ENCODE data around the gene TPST1. TPM values are rescaled to one million over a fixed set of nuclear protein-coding genes. Genes with fewer than 3 reads are reported as not detected.
A peak's percentile ranks its signal among the peaks of the same experiment; 100 is the strongest.
"Not testable (repeated sequence)": the region's sequence is repeated elsewhere in the genome, so short reads cannot be mapped to it uniquely, and the experiment has no call there.

The TPST1 gene
- 29.0 TPM for total RNA-seq (2021; ENCODE audit: unreplicated experiment)
- polyA plus RNA-seq (2012; ENCODE audit: insufficient read length) = 20.5 TPM
- percentile 77 among the genes with signal in this experiment for Bru-seq, nascent RNA
- BruChase-seq, experiment 1, labeled RNA remaining after a 2-hour chase = percentile 72 among the genes with signal in this experiment
- percentile 70 among the genes with signal in this experiment for BruChase-seq, experiment 2, labeled RNA remaining after a 6-hour chase
- long read RNA-seq, transcript TPST1-201 (6 exons, 2,116 nt) = major isoform, 29 of 59 reads
- long read RNA-seq, partial matches to known transcripts = 13 of 59 reads
- long read RNA-seq, other reads (novel, unspliced or antisense) = 16 of 59 reads

- Histone ChIP-seq H3K4me1 (ENCODE audit: control insufficient read depth, insufficient read depth, low read length) (peaks cover 17% of the 10 kb centered on the region), H3K27ac (ENCODE audit: low read length) (peak within 1 kb of the TSS; percentile 78), H3K4me3 (ENCODE audit: low read depth in 2 of 2, low read length in 2 of 2) (peak within 1 kb of the TSS; percentile 57 to 80), H3K9me3 (ENCODE audit: control insufficient read depth, insufficient read depth, low read depth, low read length) (no peaks in the 10 kb centered on the region), H3K27me3 (ENCODE audit: control insufficient read depth, insufficient read depth, low read length) (no peaks in the 10 kb centered on the region), H3K36me3 (ENCODE audit: control insufficient read depth, insufficient read depth, low read length) (no peaks in the 10 kb centered on the region)
- no TSS peak for BruUV-seq (replicated peaks)
- ATAC-seq (peak; percentile 98), DNase-seq (ENCODE audit: low read depth, low spot score) (peak; percentile 69)
- TF ChIP-seq REST (IDR thresholded peaks at IDR 0.05; ENCODE audit: insufficient read depth in 1 of 2, low read depth in 2 of 2, low read length in 1 of 2) (no peak), SIN3A (IDR thresholded peaks at IDR 0.05; ENCODE audit: borderline replicate concordance, insufficient read depth, low read depth, low read length) (peak; percentile 84; the same call in 1 of the 2 replicates), CTCF (IDR thresholded peaks at IDR 0.05) (peak; percentile 82; the same call in 1 of the 2 replicates), POLR2AphosphoS5 (IDR thresholded peaks at IDR 0.05; ENCODE audit: low read depth, low read length) (peak; percentile 90), TCF7L2 (IDR thresholded peaks at IDR 0.05; ENCODE audit: low read depth, low read length) (no peak)
- intact Hi-C loops (cut with micrococcal nuclease; ENCODE audit: unreplicated experiment) (no loop called here), in situ Hi-C loops (cut with HindIII; ENCODE audit: low pct_unique_long_range_greater_than_20kb, low sequenced_read_pairs) (no loop called here)
- CTCF ChIA-PET = interaction anchor here (0.6 to 0.7 kb wide), 2 partner anchors 89 to 255 kb away, joined by 5 read pairs; no protein-coding TSS in a partner anchor
- POLR2A ChIA-PET = no interaction called here
Observed at GRCh38 chr7:66204822-66205740, at the start of gene TPST1. Gene TPST1, plus strand, starts transcription at chr7:66205334. Its CDS starts 35,092 bp downstream, at chr7:66240426.

- intact Hi-C loops (cut with micrococcal nuclease; ENCODE audit: unreplicated experiment); H3K4me1 ChIP-seq (ENCODE audit: control insufficient read depth, insufficient read depth, low read length); ATAC-seq; H3K4me3 ChIP-seq (ENCODE audit: low read depth in 2 of 2, low read length in 2 of 2); H3K27me3 ChIP-seq (ENCODE audit: control insufficient read depth, insufficient read depth, low read length); BruUV-seq (replicated peaks); CTCF ChIA-PET; in situ Hi-C loops (cut with HindIII; ENCODE audit: low pct_unique_long_range_greater_than_20kb, low sequenced_read_pairs); H3K9me3 ChIP-seq (ENCODE audit: control insufficient read depth, insufficient read depth, low read depth, low read length); H3K36me3 ChIP-seq (ENCODE audit: control insufficient read depth, insufficient read depth, low read length); H3K27ac ChIP-seq (ENCODE audit: low read length); DNase-seq (ENCODE audit: low read depth, low spot score); POLR2A ChIA-PET: not testable (repeated sequence)
Observed at GRCh38 chr7:66156035-66156434, 49.1 kb upstream of the TPST1 start.
